ENCODE results near the gene IKBKE. TPM values are rescaled to one million over a fixed set of nuclear protein-coding genes. Genes with fewer than 3 reads are reported as not detected.

Gene IKBKE
- total RNA-seq, 1 experiment from 2014 or later = 29.6 TPM

GRCh38 chr1:206512058-206512850 is 42.0 kb downstream of the IKBKE start:
- DNase-seq (ENCODE audit: low spot score) = no peak

DNA sequence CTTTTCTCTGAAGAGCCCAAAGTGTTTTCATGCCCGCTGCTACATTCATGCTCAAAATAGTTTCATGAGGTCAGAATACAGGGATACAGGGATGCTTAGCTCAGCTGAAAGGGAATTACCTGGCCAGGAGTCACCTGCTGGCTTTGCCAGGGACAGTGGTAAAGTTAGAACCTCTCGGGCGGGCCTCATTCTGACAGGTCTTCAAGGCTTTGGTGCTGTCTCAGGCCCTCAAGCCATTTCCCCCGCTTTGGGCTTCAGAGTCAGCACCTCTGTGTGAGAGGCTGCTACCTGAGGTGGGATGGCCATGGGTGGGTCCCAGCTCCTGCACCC is 42.5 kb downstream of the IKBKE start:
- DNase-seq (ENCODE audit: low spot score) = no peak

DNA sequence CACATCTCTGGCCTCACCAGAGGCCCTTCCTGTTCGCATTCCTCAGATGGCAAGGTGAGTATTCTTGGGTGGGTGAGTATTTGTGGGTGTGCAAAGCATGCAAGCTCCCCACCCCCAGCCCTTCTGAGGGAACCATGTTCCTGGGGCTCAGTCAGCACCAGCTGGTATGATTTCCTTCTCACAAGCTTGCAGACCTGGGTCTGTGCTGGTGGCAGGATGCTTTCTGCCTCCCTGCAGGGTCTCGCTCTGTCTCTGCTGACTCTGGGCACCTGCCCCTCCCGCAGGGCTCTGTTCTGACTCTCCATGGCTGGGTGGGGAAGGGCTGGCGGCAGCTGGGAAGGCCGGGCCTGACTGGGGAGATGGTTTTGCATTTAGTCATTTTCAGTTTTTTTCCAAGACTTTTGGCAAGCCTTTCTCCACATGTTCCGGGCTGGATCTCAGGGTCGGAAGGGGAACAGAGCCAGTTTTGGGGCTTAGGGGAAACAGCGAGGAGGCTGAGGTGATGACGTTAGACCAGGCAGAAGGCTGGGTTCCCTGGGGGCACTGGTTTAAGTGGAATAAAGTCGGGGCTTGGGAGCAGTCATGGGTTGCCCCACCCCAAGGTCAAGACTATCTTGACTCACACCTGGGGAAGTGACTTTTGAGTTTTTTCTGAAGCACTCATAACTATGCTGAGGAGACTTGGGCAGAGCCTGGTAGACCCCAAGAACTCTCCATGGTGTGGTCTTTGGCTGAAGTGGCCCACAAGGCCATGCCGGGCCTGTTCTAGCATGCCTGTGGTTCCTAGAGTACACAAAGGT is 43.2 kb downstream of the IKBKE start:
- DNase-seq (ENCODE audit: low spot score) = peak; percentile 83

GRCh38 chr1:206514813-206515387 is 44.6 kb downstream of the IKBKE start:
- no peak for DNase-seq (ENCODE audit: low spot score)

DNA sequence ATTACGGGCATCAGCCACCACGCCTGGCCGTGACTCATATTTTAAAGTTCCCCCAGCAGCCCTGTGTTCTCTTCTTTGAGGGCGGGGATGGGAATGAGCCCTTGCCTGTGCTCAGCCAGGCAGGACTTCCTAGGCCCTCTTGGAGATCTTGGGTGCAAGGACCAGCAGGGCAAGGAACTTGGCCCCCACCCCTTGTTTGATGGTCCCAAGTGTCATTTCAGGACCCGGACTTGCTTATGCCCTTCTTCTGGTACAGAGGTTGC is 46.4 kb downstream of the IKBKE start:
- DNase-seq (ENCODE audit: low spot score) = no peak

GRCh38 chr1:206517784-206518183 is 47.5 kb downstream of the IKBKE start:
- no peak for DNase-seq (ENCODE audit: low spot score)

- DNase-seq (ENCODE audit: low spot score) = no peak
Observed at GRCh38 chr1:206518206-206518605, 47.9 kb downstream of the IKBKE start.

DNA sequence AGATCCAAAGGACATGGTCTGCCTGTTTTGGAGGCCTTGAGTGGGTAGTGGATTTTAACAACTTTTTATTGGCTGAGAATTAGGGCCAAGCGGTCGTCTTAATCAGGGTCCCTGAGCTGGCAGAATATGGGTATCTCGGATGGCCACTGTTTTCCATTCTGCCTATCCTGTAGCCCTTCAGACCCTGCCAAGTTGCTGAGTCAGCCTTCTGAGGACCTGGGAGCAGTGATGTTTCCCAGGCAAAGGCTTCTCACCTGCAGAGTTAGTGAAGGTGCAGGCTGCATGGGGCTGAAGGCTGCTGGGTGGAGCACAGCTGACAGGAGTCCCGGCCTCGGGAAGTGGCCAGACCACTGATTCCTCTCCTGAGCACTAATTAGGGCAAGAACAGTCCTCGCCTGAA is 48.5 kb downstream of the IKBKE start:
- DNase-seq (ENCODE audit: low spot score) = no peak

GRCh38 chr1:206521127-206521526 is 50.9 kb downstream of the IKBKE start:
- no peak for DNase-seq (ENCODE audit: low spot score)

- DNase-seq (ENCODE audit: low spot score) = no peak
Observed at GRCh38 chr1:206521694-206522402, 51.6 kb downstream of the IKBKE start.

GRCh38 chr1:206524739-206525364 is 54.6 kb downstream of the IKBKE start:
- DNase-seq (ENCODE audit: low spot score) = peak; percentile 31

DNA sequence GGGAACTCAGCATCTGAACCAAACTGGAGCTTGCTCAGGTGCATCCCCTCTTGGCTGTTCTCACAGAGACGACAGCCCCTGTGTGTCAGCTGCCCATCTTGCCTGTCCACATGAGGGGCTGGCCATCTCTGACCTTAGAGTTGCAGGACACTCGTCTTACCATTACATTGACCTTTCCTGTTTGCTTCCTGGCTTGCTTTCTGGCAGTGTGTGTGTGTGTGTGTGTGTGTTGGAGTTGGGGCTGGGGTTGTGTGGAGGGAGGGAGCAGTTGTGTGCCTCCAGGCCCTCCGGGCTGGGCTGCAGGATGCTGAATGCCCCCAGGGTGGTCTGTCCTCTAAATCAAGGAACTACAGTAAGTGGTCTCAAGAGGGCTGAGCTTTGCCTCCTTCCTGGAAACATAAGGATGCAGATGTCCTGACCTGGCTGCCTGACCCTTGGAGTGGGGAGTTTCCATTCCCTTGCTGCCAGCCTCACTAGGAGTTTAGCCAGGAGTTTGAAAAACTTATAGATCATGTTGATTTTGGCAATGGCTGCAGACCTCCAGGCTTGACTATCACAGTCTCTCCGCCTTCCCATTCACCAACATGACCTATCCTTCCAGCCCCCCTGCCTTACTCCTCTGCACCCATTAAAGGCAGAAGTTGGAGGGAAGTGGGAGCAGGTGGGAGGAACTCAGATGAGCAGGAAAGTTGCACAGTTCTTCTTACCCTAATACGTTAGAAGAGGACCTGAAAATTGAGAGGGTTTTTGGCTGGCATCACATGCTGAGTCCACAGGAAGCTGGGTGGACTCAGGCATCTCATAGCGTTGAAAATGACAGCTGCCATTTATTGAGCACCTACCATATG is 56.0 kb downstream of the IKBKE start:
- no peak for DNase-seq (ENCODE audit: low spot score)

DNA sequence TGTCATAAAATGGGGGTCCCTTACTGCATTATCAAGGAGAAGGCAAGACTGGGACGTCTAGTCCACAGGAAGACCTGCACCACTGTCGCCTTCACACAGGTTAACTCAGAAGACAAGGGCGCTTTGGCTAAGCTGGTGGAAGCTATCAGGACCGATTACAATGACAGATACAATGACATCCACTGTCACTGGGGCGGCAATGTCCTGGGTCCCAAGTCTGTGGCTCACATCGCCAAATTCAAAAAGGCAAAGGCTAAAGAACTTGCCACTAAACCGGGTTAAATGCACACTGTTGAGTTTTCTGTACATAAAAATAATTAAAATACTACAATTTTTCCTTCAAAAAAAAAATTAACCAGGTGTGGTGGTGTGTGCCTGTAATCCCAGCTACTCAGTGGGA is 59.1 kb downstream of the IKBKE start:
- DNase-seq (ENCODE audit: low spot score) = no peak

DNA sequence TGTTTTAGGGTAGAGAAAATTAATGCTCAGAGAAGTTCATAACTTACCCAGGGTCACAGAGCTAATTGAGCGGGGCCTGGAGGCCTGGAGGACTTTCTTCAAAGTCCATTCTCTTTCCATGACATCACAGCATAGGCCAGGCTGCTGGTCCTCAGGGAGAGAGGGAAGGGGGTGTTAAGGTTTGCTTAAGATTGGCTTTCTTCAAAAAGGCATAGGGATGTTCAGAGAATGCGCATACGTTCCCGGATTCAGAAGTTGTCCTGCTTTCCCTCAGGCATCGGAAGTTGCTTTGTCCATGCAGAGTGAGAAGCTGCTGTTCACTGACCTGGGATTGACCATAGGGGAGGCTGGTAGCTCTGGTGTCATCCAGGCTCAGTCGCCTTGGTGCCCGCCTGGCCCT is 62.1 kb downstream of the IKBKE start:
- DNase-seq (ENCODE audit: low spot score) = no peak

- no peak for DNase-seq (ENCODE audit: low spot score)
Observed at GRCh38 chr1:206534552-206534951, 64.3 kb downstream of the IKBKE start.

DNA sequence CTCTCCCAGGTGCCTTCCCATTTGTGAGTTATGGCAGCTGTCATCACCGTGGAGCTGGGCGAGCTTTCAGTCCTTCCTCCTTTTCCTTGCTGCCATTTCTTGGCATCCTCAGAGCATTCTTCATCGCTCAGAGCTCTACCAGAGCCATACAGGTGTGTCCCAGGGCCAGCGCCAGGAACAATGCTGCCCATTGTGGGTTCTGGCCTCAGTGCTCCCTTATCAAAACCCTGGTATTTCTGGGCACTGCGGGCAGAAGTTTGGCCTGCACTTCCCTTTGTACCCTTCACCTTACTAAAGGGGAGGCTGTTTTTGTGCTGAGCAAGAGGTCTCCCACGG is 65.5 kb downstream of the IKBKE start:
- no peak for DNase-seq (ENCODE audit: low spot score)

GRCh38 chr1:206537141-206537540 is 66.9 kb downstream of the IKBKE start:
- no peak for DNase-seq (ENCODE audit: low spot score)

DNA sequence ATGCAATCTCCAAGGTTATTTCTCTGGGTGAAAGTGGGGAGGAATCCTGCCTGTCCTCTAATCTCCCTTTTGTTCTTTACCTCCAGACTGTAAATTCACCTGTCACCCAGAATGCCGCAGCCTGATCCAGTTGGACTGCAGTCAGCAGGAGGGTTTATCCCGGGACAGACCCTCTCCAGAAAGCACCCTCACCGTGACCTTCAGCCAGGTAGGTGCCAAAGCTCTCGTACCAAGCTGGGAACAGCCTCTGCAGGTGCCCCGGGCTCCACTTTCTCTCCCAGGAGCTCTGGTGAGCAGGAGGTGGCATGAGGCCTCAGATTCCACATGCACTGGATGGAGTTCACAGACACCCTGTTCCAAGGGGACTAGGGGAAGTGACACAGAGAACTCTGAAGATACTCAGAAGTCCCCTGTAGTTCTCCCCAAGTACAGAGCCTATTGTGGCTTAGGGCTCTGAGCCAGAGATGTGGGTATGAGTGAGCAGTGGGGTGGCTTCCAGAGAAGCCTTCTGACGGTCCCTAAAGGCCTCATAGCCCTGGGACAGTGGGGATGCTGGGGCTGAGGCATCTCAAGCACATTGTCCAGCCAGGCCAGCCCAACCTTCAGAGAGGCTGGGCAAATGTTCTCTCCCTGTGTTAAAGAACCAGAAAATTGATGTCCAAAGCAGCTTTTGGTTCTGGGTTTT is 68.0 kb downstream of the IKBKE start:
- DNase-seq (ENCODE audit: low spot score) = no peak

GRCh38 chr1:206538901-206539640 is 68.8 kb downstream of the IKBKE start:
- no peak for DNase-seq (ENCODE audit: low spot score)
